Measurements from ENCODE around the gene TEKT3.
A peak's percentile ranks its signal among the peaks of the same experiment; 100 is the strongest.

TEKT3 gene

DNA sequence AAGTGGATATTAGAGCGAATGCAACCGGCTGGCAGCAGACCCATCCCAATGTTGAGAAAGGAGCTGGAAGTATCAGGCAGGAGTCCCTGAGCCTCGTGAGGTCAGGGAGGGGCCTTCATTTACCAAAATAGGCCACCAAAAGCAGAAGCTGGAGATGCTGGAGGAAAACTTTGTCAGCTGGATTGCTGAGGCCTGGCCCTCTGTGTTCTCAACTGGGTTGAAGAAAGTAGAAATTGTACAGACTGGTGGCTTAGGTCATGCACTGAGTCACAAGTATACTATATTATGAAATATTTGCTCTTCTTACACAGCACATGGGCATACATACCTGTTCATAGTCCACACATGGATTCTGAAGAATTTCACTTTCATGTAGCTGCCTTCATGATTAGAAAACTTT, 23.2 kb upstream of the TEKT3 start:
- Mint-ChIP-seq H3K36me3 (ENCODE audit: low read depth) (no peaks in the 10 kb centered on the region), H3K9me3 (no peaks in the 10 kb centered on the region), H3K27me3 (peaks cover 4% of the 10 kb centered on the region), H3K4me1 (no peaks in the 10 kb centered on the region), H3K4me3 (no peak overlapping the region), H3K27ac (no peak overlapping the region)
- ATAC-seq (no peak), DNase-seq (no peak)

DNA sequence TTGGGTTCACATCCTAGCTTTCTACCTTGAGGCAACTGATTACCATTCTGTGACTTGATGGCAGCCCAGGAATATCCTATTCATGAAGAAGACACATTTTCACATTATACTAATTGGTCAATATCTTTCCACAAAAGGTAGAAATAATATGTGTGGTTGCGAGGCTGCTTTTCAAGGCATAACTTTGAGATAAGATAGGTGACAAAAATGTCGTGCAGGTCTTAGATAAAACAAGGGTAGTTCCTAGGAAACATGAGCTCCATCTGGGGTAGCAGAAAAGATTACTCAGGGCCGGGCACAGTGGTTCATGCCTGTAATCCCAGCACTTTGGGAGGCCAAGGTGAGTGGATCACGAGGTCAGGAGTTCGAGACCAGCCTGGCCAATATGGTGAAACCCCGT, 22.3 kb upstream of the TEKT3 start:
- no peaks in the 10 kb centered on the region for H3K36me3 Mint-ChIP-seq (ENCODE audit: low read depth)
- H3K4me1 Mint-ChIP-seq: no peaks in the 10 kb centered on the region
- DNase-seq (no peak), ATAC-seq (no peak)
- H3K4me3 Mint-ChIP-seq: no peak overlapping the region
- H3K27ac Mint-ChIP-seq: no peak overlapping the region
- peaks cover 4% of the 10 kb centered on the region for H3K27me3 Mint-ChIP-seq
- H3K9me3 Mint-ChIP-seq: no peaks in the 10 kb centered on the region

DNA sequence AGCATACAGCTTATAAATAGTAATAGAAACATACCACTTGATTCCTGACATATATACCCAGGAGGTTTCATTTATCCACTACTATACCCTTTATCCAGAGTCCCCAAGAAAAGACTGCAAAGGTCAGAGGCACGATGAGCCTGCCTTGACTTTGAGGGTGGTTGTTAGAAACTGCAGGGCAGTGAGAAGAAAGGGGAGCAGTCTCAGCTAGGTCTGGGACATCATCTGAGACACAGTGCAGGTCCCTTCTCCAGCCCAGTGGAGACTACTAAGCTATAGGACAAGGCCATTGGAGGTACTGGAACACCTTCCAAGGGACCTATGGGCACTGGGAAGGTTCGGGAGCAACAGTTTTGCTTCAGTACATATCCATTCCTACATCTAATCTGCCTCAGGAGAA, 20.2 kb upstream of the TEKT3 start:
- no peaks in the 10 kb centered on the region for H3K36me3 Mint-ChIP-seq (ENCODE audit: low read depth)
- H3K4me3 Mint-ChIP-seq: no peak overlapping the region
- no peak for DNase-seq
- peaks cover 5% of the 10 kb centered on the region for H3K27me3 Mint-ChIP-seq
- H3K4me1 Mint-ChIP-seq: no peaks in the 10 kb centered on the region
- H3K9me3 Mint-ChIP-seq: no peaks in the 10 kb centered on the region
- no peak overlapping the region for H3K27ac Mint-ChIP-seq
- no peak for ATAC-seq

DNA sequence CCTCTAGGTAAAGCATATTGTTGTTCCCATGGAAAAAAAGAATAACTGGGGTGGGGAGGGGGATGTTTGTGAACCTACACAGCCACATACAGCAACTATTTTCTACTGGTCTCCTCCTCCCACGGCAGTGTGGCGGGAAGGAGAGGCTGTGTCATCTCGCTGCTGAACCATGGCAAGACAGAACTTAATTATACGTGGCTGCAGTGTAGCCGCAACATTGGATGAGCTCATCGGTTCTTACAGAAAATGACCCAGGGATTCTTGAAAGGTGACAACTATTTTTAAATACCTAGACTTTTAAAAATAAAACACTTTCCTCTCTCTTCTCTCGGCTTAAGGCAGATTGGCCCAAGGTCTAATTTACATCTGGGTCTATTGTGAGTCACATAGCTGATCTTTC, 19.8 kb upstream of the TEKT3 start:
- Mint-ChIP-seq H3K27ac (no peak overlapping the region), H3K9me3 (no peaks in the 10 kb centered on the region), H3K4me3 (no peak overlapping the region), H3K27me3 (peaks cover 6% of the 10 kb centered on the region), H3K36me3 (ENCODE audit: low read depth) (no peaks in the 10 kb centered on the region), H3K4me1 (no peaks in the 10 kb centered on the region)
- ATAC-seq (no peak), DNase-seq (no peak)

DNA sequence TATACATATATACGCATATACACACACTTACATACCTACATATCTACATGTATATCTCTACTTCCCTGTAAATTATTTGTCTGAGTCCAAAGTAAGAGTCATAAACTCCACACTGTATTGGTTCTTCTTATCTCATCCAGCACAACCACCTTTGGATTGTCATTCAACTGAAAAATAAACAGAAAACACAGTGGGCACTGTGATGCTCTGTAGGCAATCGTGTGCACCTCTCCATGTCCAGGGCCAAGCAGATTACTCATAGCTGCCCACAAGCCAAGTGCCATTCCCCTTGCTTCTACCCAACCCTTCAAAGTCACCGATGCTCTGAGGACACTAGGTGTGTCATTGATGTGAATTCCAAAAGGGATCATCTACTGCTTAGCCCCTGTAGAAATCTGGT, 12.9 kb upstream of the TEKT3 start:
- Mint-ChIP-seq H3K27me3 (peaks cover 38% of the 10 kb centered on the region), H3K36me3 (ENCODE audit: low read depth) (no peaks in the 10 kb centered on the region), H3K4me1 (no peaks in the 10 kb centered on the region), H3K4me3 (no peak overlapping the region), H3K9me3 (no peaks in the 10 kb centered on the region), H3K27ac (no peak overlapping the region)
- DNase-seq: no peak
- ATAC-seq: no peak

DNA sequence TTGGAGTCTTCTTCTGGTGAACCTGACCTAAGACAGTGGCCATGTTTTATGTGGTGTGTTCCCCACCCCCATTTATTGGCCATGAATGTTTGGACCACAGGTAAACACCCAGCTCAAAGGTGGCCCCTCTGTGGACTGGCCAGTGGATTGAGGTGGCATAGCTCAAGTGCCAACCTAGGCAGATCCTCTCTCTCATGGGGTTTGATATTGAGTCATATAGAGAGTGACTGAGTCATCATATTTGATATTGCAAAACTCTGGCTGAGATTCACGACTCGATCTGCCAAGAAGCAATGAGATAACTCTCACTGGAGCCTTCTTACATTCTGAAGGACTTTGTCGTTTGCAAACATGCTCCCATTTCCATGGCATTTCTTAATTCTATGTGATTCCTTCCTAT, 10.5 kb upstream of the TEKT3 start:
- H3K27me3 Mint-ChIP-seq: peaks cover 40% of the 10 kb centered on the region
- H3K27ac Mint-ChIP-seq: no peak overlapping the region
- no peaks in the 10 kb centered on the region for H3K9me3 Mint-ChIP-seq
- H3K4me1 Mint-ChIP-seq: no peaks in the 10 kb centered on the region
- H3K4me3 Mint-ChIP-seq: no peak overlapping the region
- DNase-seq (no peak), ATAC-seq (no peak)
- no peaks in the 10 kb centered on the region for H3K36me3 Mint-ChIP-seq (ENCODE audit: low read depth)

DNA sequence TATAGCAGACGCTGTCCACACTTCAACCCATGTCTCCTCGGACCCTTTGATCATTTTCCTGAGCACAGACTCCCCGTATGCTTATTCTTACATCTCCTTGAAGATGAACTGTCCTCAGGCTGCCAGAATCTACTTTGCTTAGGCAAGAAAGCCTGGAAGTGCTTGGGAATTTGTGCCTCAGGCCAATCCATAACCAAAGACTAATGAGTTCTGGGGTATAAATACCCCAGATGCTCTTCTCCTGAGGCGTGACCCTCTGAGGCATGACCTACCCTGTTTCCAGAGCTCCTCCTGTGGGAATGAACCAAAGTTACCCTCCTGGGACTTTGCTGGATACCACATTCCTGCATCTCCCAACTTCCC, 10.1 kb upstream of the TEKT3 start:
- Mint-ChIP-seq H3K4me3 (no peak overlapping the region), H3K4me1 (no peaks in the 10 kb centered on the region), H3K27me3 (peaks cover 41% of the 10 kb centered on the region), H3K9me3 (no peaks in the 10 kb centered on the region), H3K36me3 (ENCODE audit: low read depth) (no peaks in the 10 kb centered on the region), H3K27ac (no peak overlapping the region)
- ATAC-seq: no peak
- no peak for DNase-seq

DNA sequence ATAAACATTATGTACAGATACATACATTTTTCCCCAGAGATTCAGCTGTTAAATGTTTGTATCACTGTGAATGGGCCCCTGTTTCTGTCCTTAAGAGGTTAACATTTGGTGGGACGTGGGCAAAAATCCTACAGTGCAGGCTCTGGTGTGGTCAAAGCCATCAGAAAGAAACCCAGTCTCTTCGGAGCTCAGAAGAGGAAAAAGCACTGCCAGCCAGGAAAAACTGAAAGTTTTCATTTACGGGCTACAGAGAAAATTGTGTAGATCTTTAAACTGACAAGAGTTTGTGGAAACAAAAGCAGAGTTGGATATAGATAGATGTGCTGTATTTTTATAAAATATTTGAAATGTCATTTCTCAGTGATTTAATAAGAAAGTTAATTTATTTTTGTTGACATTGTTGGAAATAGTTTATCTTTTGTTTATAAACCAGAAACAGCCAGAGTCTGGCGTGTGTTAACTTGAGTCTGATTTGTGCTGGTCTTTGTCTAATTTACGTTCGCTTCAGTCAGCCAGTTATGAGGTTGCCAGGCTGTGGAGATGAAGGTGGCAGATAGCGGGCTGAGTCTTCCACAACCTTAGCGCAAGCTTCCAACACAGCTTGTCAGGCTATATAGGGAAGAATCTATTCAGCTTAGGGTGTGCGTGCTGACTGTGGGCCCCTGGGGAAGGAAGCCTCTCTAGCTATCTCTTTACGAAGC, 9.5 kb upstream of the TEKT3 start:
- H3K36me3 Mint-ChIP-seq (ENCODE audit: low read depth): no peaks in the 10 kb centered on the region
- H3K4me3 Mint-ChIP-seq: no peak overlapping the region
- H3K9me3 Mint-ChIP-seq: no peaks in the 10 kb centered on the region
- no peak for DNase-seq
- no peaks in the 10 kb centered on the region for H3K4me1 Mint-ChIP-seq
- H3K27ac Mint-ChIP-seq: no peak overlapping the region
- ATAC-seq: no peak
- H3K27me3 Mint-ChIP-seq: peaks cover 44% of the 10 kb centered on the region

DNA sequence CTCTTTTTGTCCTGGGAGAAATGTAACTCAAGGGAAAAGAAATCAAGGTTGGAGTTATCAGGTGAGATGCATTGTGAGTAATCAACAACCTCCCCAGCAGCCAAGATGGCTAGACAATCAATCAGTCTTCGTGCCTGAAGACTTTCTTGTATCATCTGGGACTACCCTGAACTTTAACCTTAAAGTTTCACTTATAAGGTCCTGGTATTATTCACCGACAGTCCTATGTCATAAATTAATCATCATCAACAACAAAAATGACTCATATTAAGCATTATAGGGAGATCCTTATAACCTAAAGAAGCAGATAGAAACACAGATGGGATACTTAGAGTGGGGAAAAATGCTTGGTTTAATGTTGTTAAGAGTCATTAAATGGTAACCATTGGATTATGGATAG, 7.7 kb upstream of the TEKT3 start:
- H3K36me3 Mint-ChIP-seq (ENCODE audit: low read depth): no peaks in the 10 kb centered on the region
- ATAC-seq (no peak), DNase-seq (no peak)
- H3K27me3 Mint-ChIP-seq: peaks cover 49% of the 10 kb centered on the region
- H3K4me3 Mint-ChIP-seq: no peak overlapping the region
- no peaks in the 10 kb centered on the region for H3K4me1 Mint-ChIP-seq
- no peak overlapping the region for H3K27ac Mint-ChIP-seq
- no peaks in the 10 kb centered on the region for H3K9me3 Mint-ChIP-seq

DNA sequence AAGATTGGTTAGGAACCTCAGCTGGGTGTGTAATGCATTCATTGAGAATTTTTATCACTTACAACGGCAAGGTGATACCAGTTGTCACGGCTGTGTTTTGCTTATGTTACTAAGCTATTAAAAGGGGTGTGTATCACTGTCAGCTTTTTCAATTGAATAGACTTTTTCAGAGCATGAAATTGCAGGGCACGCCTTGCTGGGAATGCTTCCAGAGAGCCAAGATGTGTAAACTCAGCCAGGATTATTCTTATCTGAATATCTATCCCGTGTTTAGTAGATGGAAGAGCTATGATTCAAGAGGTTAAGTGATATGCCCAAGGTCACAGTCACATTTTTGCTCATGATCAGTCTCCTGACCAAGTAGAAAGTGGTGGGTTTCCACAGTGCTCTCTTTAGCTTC, 6.6 kb upstream of the TEKT3 start:
- no peak for ATAC-seq
- no peak overlapping the region for H3K27ac Mint-ChIP-seq
- H3K9me3 Mint-ChIP-seq: no peaks in the 10 kb centered on the region
- peaks cover 55% of the 10 kb centered on the region for H3K27me3 Mint-ChIP-seq
- DNase-seq: no peak
- no peaks in the 10 kb centered on the region for H3K36me3 Mint-ChIP-seq (ENCODE audit: low read depth)
- no peak overlapping the region for H3K4me3 Mint-ChIP-seq
- no peaks in the 10 kb centered on the region for H3K4me1 Mint-ChIP-seq

DNA sequence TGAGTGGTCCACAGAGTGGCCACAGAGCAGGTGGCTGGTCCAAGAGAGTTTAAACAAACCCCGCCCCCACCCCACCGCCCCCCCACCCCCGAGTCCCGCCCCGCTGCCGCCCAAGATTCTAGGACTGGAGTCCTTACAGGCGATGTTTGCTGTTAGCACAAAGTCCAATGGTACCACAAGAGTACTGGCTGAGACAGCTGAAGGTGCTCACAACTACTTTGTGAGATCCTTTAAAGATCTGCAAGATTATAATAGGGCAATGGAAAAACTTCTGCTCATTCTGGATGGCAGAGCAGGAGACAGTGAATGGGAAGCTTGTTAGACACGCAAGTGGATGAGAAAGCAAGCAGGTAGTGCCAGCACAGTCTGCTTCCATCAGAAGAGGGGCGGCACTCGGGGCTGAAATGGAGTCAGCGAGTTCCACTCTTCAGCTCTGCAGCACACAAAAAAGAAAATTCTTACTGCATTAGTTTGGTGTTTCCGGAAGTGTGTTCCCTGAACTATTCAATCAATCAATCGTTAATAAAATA, 4.7 kb upstream of the TEKT3 start:
- Mint-ChIP-seq H3K27me3 (peaks cover 64% of the 10 kb centered on the region), H3K27ac (no peak overlapping the region), H3K9me3 (no peaks in the 10 kb centered on the region), H3K4me3 (no peak overlapping the region), H3K36me3 (ENCODE audit: low read depth) (no peaks in the 10 kb centered on the region), H3K4me1 (peaks cover 2% of the 10 kb centered on the region)
- no peak for DNase-seq
- no peak for ATAC-seq

DNA sequence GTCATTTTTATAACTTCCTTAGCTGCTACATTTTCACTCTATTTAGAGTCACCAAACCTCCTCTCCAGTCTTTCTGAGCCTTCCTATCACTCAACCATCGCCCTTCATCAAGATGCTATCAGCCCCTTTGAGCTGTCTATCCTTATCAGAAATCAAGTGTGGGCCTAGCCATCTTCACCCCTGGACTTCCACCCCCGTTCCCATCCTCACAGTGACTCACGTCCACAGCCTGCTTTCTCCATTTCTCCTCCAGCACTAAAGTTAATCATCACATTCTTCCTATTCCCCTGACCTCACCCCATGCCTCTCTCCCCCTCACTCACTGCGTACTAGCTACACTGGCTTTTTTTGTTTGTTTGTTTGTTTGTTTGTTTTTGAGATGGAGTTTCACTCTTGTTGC, 2.4 kb upstream of the TEKT3 start:
- no peak for ATAC-seq
- DNase-seq: no peak
- H3K9me3 Mint-ChIP-seq: no peaks in the 10 kb centered on the region
- H3K4me1 Mint-ChIP-seq: peaks cover 5% of the 10 kb centered on the region
- H3K36me3 Mint-ChIP-seq (ENCODE audit: low read depth): no peaks in the 10 kb centered on the region
- peaks cover 71% of the 10 kb centered on the region for H3K27me3 Mint-ChIP-seq
- no peak overlapping the region for H3K27ac Mint-ChIP-seq
- H3K4me3 Mint-ChIP-seq: no peak overlapping the region

DNA sequence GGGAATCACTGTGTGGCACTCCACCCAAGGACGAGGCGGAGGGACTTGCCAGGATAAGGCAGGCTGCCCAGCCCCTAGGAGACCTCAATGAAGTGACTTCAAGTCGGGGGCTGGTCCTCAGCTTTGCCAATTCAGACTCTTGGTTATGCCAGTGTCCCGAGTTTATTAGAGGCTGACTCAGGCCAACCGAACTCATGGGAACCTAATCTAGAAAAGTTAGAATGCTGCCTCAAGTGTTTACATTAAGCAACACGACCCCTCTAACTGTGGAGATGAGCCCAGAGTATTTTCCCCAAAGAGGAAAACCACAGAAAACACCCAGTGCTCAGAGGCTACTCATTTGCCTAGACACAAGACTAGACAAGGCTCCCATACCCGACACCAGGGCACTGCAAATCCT, 1.1 kb upstream of the TEKT3 start:
- H3K9me3 Mint-ChIP-seq: peaks cover 6% of the 10 kb centered on the region
- no peak overlapping the region for H3K27ac Mint-ChIP-seq
- no peaks in the 10 kb centered on the region for H3K36me3 Mint-ChIP-seq (ENCODE audit: low read depth)
- peaks cover 67% of the 10 kb centered on the region for H3K27me3 Mint-ChIP-seq
- DNase-seq: no peak
- H3K4me3 Mint-ChIP-seq: no peak overlapping the region
- H3K4me1 Mint-ChIP-seq: peaks cover 5% of the 10 kb centered on the region
- ATAC-seq: no peak

DNA sequence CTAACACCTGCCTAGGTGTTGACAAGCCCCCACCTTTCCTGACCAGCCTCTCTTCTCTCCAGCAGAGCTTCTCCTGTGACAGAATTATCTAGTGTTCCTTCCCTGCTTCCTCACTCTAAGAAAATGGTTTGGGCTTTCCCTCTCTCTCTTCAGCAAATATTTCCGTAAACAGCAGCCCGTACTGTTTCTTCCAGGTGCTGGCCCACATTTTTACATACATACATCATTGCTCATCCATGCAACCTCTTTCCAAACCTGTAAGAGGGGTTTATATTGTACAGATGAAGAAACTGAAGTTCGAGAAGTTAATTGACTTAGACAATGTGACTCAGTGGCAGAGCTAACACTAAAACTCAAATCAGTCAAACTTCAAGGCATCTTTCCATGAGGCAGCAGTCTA, 569 bp upstream of the TEKT3 start:
- H3K36me3 Mint-ChIP-seq (ENCODE audit: low read depth): no peaks in the 10 kb centered on the region
- no peak for ATAC-seq
- peaks cover 5% of the 10 kb centered on the region for H3K4me1 Mint-ChIP-seq
- peaks cover 70% of the 10 kb centered on the region for H3K27me3 Mint-ChIP-seq
- peaks cover 6% of the 10 kb centered on the region for H3K9me3 Mint-ChIP-seq
- no peak overlapping the region for H3K4me3 Mint-ChIP-seq
- DNase-seq: no peak
- H3K27ac Mint-ChIP-seq: no peak overlapping the region

DNA sequence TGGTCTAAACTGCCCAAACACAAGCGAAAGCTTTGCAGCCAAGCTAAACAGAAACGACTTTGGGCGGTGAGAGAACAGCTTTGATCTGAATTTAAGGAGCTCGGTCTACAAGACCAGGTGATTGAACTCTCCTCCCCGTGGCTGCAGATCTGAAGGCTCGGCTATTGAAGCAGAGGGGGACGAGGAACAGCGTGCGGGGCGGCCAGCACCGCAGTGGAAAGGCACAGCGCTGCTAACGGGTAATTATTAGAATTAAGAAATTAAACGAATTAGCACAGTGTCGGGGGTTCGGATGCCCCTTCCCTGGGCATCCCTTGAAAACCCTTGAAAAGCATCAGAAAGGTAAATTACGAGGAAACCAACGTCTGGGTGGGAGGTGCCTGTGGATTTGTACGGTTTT, 431 bp downstream of the TEKT3 start:
- no peaks in the 10 kb centered on the region for H3K36me3 Mint-ChIP-seq (ENCODE audit: low read depth)
- H3K27ac Mint-ChIP-seq: no peak overlapping the region
- H3K4me1 Mint-ChIP-seq: peaks cover 5% of the 10 kb centered on the region
- peak overlapping the region; percentile 14 for H3K4me3 Mint-ChIP-seq
- peaks cover 10% of the 10 kb centered on the region for H3K9me3 Mint-ChIP-seq
- ATAC-seq: no peak
- peaks cover 62% of the 10 kb centered on the region for H3K27me3 Mint-ChIP-seq
- DNase-seq: no peak

DNA sequence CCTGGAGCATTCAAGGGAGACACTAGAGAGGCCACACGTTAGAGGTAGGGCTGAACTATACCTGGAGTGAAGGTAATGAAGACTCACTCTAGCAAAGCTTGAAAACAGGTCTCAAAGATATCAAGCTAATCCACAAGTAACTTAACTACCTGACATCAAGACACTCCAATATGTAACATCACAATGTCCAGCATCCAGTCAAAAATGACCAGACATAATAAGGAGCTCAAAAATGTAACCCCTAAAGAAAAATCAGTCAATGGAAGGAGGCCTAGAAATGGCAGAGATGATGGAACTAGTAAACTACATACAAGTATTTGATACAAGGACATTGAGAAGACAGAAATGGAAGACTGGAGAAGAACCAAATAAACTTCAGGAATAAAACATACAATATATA, 6.0 kb downstream of the TEKT3 start:
- no peak overlapping the region for H3K27ac Mint-ChIP-seq
- H3K4me1 Mint-ChIP-seq: no peaks in the 10 kb centered on the region
- peaks cover 37% of the 10 kb centered on the region for H3K27me3 Mint-ChIP-seq
- no peak overlapping the region for H3K4me3 Mint-ChIP-seq
- H3K9me3 Mint-ChIP-seq: peaks cover 26% of the 10 kb centered on the region
- ATAC-seq: no peak
- H3K36me3 Mint-ChIP-seq (ENCODE audit: low read depth): no peaks in the 10 kb centered on the region
- no peak for DNase-seq

Measured in activated naive CD8-positive, alpha-beta T cell treated with anti-CD3 and anti-CD28 coated beads, Interleukin-2, amount 50 U/mL, for 24 hours (primary cell).